RWPE1 (cell line): ENCODE measurements around the gene CLCN2.

Experiments
- CTCF ChIA-PET: fragments of 350-600 bp; sonication (Branson Sonifier 250); formaldehyde crosslinking; extraction: SDS; loops from one replicate; lab custom pipeline; 2021; lab: Yijun Ruan, JAX
- POLR2A ChIA-PET: fragments of 400-600 bp; formaldehyde crosslinking; extraction: SDS; loops from one replicate; lab custom pipeline; 2020; ENCODE audit warnings: antibody characterized with exemption; ENCODE audit not compliant: low non-redundant PET; lab: Yijun Ruan, JAX
- DNase-seq: peaks from one replicate; pipeline ENCODE4 v3.0.0; 2012; ENCODE audit warnings: low spot score
- H3K27ac ChIP-seq: fragments of 450-650 bp; 2 replicates; pipeline ENCODE4 v1.5.1; 2017
- TF ChIP-seq, protein P1 (sequence below): fragments of 450-650 bp; conservative IDR thresholded peaks from 2 replicates; pipeline ENCODE4 v1.5.1; 2017; ENCODE audit warnings: low read depth, mild to moderate bottlenecking

The CLCN2 gene

GRCh38 chr3:184361532-184361931 is at the start of gene CLCN2, which contains the start of gene POLR2H:
TSS of gene CLCN2 (minus strand) at chr3:184361605. CDS start at chr3:184361479, 126 bp downstream.
TSS of gene POLR2H (plus strand) at chr3:184361710. CDS start at chr3:184363493, 1,783 bp downstream.
- POLR2A ChIA-PET, result interaction anchor here (0.8 kb wide), 1 partner anchor 26 kb away, joined by 5 read pairs; no protein-coding TSS in a partner anchor
- CTCF ChIA-PET, result interaction anchor here (1.8 kb wide), 1 partner anchor 16 kb away, joined by 6 read pairs; no protein-coding TSS in a partner anchor
- peak; percentile 60 for DNase-seq
- peak within 1 kb of the TSS; percentile 99 for H3K27ac ChIP-seq
- TF ChIP-seq, protein P1, sequence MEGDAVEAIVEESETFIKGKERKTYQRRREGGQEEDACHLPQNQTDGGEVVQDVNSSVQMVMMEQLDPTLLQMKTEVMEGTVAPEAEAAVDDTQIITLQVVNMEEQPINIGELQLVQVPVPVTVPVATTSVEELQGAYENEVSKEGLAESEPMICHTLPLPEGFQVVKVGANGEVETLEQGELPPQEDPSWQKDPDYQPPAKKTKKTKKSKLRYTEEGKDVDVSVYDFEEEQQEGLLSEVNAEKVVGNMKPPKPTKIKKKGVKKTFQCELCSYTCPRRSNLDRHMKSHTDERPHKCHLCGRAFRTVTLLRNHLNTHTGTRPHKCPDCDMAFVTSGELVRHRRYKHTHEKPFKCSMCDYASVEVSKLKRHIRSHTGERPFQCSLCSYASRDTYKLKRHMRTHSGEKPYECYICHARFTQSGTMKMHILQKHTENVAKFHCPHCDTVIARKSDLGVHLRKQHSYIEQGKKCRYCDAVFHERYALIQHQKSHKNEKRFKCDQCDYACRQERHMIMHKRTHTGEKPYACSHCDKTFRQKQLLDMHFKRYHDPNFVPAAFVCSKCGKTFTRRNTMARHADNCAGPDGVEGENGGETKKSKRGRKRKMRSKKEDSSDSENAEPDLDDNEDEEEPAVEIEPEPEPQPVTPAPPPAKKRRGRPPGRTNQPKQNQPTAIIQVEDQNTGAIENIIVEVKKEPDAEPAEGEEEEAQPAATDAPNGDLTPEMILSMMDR, result no peak

DNA sequence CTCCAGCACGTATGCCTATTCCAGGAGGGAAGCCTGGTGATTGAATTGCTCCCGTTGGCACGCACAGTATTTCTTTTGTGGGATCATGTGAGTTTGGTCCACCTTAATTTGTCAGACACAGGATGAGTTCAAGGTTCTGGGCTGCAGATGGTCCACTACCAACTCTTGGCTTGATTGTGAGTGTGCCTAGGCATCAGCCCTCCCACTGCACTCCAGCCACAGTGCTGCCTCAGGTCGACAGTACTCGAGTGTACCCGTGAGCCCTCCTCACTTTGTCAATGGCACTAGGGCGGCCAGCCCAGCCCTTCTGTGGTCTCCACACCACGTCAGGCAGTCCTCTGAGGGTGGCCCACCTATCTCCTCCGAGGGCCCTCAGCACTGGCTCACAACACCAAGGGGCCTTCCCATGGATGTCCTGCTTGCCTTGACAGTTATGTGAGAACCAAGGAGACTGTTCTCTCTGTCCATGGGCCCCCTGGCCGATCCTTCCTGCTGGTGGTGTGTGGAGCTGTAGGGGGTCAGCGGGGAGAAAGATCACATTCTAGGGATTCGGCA is 48.6 kb upstream of the CLCN2 start:
- TF ChIP-seq, protein P1, result no peak
- POLR2A ChIA-PET, result no interaction called here
- no peak for DNase-seq
- H3K27ac ChIP-seq, result no peak overlapping the region
- CTCF ChIA-PET, result no interaction called here

DNA sequence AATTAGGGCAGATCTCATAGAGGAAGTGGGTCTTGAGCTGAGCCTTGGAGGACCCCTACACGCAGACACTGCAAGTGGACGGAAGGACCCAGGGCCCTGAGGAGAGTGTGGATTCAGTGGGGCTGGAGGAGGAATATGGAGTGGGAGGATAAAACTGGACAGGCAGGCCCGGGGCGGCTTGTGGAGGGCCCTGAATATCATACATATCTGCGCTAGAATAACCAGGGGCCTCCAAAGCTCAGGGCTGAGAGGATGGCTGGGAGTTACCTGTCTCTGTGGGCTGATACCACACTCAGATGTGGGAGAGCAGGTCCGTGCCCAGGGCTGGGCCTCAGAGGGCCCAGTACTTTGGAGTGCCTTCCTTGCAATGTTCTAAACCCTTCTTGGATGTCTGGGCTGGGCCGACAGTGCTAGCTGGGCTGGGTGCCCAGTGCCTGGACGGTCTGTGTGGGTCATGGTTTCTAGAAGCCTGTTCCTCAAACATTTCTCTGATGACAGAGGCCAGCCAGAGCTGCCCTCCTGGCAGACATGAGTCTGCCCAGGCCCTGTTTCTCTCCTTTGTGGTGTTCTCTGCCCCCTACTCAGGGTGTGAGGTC is 48.0 kb upstream of the CLCN2 start:
- DNase-seq, result no peak
- TF ChIP-seq, protein P1, result no peak
- ChIA-PET CTCF (interaction anchor here (0.6 kb wide), 1 partner anchor 120 kb away, joined by 4 read pairs; no protein-coding TSS in a partner anchor), POLR2A (no interaction called here)
- H3K27ac ChIP-seq, result no peak overlapping the region

GRCh38 chr3:184405075-184406030 is 43.9 kb upstream of the CLCN2 start:
- TF ChIP-seq, protein P1, result no peak
- no peak overlapping the region for H3K27ac ChIP-seq
- ChIA-PET POLR2A (no interaction called here), CTCF (interaction anchor here (0.6 to 1.1 kb wide), 2 partner anchors 13 to 108 kb away, joined by 3 read pairs; no protein-coding TSS in a partner anchor)
- DNase-seq, result no peak

DNA sequence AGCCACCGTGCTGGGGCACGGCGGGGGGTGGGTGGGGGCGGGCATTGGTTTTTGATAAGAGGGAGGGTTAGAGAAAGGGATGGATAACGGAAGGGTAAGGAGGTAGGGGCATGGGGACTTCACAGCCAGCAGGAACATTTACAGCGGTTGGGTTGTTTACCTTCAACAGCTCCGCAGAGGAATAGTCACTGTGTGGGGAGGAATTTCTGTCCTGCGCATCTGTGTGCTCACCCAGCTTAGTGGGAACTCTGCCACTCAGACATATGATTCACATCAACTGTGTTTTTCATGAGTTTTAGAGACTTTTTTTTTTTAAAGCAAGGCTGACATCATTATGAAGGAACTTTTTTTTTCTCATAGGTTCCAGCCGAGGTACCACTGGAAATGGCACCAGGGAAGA is 38.0 kb upstream of the CLCN2 start:
- POLR2A ChIA-PET, result no interaction called here
- DNase-seq, result no peak
- no peak overlapping the region for H3K27ac ChIP-seq
- TF ChIP-seq, protein P1, result no peak
- CTCF ChIA-PET, result interaction anchor here (0.7 kb wide), 2 partner anchors 10 to 25 kb away, joined by 3 to 5 read pairs; no protein-coding TSS in a partner anchor

GRCh38 chr3:184395320-184395660 is 33.9 kb upstream of the CLCN2 start:
- TF ChIP-seq, protein P1, result no peak
- ChIA-PET CTCF (no interaction called here), POLR2A (no interaction called here)
- no peak for DNase-seq
- no peak overlapping the region for H3K27ac ChIP-seq
